Measurements from ENCODE around the gene OR5A1. TPM values are rescaled to one million over a fixed set of nuclear protein-coding genes. Genes with fewer than 3 reads are reported as not detected.

Gene OR5A1
- total and polyA plus RNA-seq, 7 donors, result not detected

DNA sequence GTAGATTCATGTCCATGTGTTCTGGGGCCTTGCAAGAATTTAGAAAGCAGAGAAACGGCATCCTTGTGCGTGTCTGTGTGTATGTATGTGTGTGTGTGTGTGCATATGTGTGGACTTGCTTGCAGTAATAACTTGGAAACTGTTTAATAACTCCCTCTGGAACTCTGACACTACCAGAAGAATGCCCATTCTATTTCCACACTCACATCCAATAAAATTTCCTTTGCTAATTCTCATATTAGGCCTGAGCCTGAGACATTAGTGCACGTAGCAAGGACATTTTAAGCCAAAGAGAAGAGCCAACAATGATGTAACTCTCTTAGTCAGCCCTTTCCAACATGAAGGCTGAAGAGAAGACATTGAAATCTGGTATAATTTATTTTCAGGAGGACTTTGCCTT, 23.6 kb downstream of the OR5A1 start:
- H3K27ac ChIP-seq, result no peak overlapping the region
- no peaks in the 10 kb centered on the region for H3K4me1 ChIP-seq
- H3K36me3 ChIP-seq (ENCODE audit: insufficient read depth in 1 of 2, low read depth in 1 of 2), result no peaks in the 10 kb centered on the region
- ATAC-seq, result no peak
- intact Hi-C loops (cut with DNase I), result no loop called here
- no peak overlapping the region for H3K4me3 ChIP-seq
- no peak for DNase-seq
- H3K9me3 ChIP-seq, result no peaks in the 10 kb centered on the region
- H3K27me3 ChIP-seq (ENCODE audit: insufficient read depth in 3 of 3, low read length in 2 of 3), result no peaks in the 10 kb centered on the region
- no peak for TF ChIP-seq CTCF (IDR thresholded peaks at IDR 0.05)
- 42 to 64% (median 56%) methylated on average over 3 of the region's 3 CpGs for WGBS, 3 donors

DNA sequence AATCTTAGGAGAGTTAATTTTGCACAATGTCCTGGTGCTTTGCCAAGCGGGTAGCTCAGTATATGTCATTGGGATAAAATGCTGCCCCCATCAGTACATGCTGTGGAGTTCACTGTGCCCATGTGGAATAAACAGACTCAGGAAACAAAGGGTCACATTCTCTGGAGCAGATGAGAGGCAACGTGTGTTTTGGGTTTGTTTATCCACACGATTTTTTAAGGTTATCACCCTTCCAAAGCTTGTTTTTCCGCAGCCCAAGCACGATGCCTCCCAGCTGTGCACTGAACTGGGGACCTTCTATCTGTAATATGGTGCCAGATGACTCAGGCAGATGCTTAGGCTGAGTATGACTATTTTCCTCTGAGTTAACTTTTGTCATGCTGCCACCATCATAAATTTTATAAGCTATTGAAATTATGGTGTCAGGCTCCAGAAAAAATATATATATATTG, 26.9 kb downstream of the OR5A1 start:
- no peaks in the 10 kb centered on the region for H3K4me1 ChIP-seq
- intact Hi-C loops (cut with DNase I), result no loop called here
- no peak overlapping the region for H3K4me3 ChIP-seq
- no peak overlapping the region for H3K27ac ChIP-seq
- H3K27me3 ChIP-seq (ENCODE audit: insufficient read depth in 3 of 3, low read length in 2 of 3), result no peaks in the 10 kb centered on the region
- no peaks in the 10 kb centered on the region for H3K9me3 ChIP-seq
- 12 to 29% (median 15%) methylated on average over 5 of the region's 5 CpGs for WGBS, 3 donors
- H3K36me3 ChIP-seq (ENCODE audit: insufficient read depth in 1 of 2, low read depth in 1 of 2), result no peaks in the 10 kb centered on the region
- no peak for ATAC-seq
- no peak for TF ChIP-seq CTCF (IDR thresholded peaks at IDR 0.05)
- no peak for DNase-seq

DNA sequence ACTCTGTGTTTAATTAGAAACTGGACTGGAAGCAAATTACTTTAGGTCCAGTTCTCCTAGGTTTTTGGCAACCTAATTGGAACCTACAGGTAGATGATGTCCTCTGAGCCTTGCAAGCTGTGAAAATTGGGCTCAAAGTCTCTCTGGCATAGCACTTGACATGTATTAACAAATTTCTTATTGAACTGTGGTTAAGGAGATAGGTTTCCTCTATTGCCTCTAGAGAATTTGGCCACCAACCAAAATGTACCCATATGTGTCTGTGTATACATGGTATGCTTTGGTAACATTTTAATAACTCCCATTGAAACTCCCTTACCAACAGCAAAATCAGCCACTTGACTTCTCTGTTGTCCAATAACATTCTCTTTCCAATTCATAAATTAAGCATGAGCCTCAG, 36.7 kb downstream of the OR5A1 start, which contains the start of gene OR4D10:
OR4D10 (plus strand) TSS at position 301 of the 400 bp plus-strand sequence. CDS start 4,115 bp downstream, outside the sequence.
- H3K4me3 ChIP-seq, result no peak within 1 kb of the TSS
- no peaks in the 10 kb centered on the region for H3K36me3 ChIP-seq (ENCODE audit: insufficient read depth in 1 of 2, low read depth in 1 of 2)
- ATAC-seq (no peak), DNase-seq (no peak)
- TF ChIP-seq CTCF (IDR thresholded peaks at IDR 0.05), result no peak
- no peaks in the 10 kb centered on the region for H3K4me1 ChIP-seq
- peaks cover 0 to 2% (median 0%) of the 10 kb centered on the region in 3 donors for H3K27me3 ChIP-seq (ENCODE audit: insufficient read depth in 3 of 3, low read length in 2 of 3)
- no peaks in the 10 kb centered on the region for H3K9me3 ChIP-seq
- intact Hi-C loops (cut with DNase I), result no loop called here
- no peak within 1 kb of the TSS for H3K27ac ChIP-seq

GRCh38 chr11:59475176-59475575, 38.9 kb downstream of the OR5A1 start:
- no peaks in the 10 kb centered on the region for H3K4me1 ChIP-seq
- H3K4me3 ChIP-seq, result no peak overlapping the region
- no peak overlapping the region for H3K27ac ChIP-seq
- intact Hi-C loops (cut with DNase I), result no loop called here
- H3K36me3 ChIP-seq (ENCODE audit: insufficient read depth in 1 of 2, low read depth in 1 of 2), result no peaks in the 10 kb centered on the region
- H3K9me3 ChIP-seq, result no peaks in the 10 kb centered on the region
- 58 to 63% (median 61%) methylated on average over 9 of the region's 9 CpGs for WGBS, 3 donors
- ATAC-seq (no peak), DNase-seq (no peak)
- TF ChIP-seq CTCF (IDR thresholded peaks at IDR 0.05), result no peak
- H3K27me3 ChIP-seq (ENCODE audit: insufficient read depth in 3 of 3, low read length in 2 of 3), result peaks cover 0 to 2% (median 0%) of the 10 kb centered on the region in 3 donors

- ATAC-seq, result no peak
These were observed 43.6 kb downstream of the OR5A1 start for GRCh38 chr11:59479906-59480305.

More at GRCh38 chr11:59479906-59480305, 43.6 kb downstream of the OR5A1 start:
- Histone ChIP-seq H3K9me3 (no peaks in the 10 kb centered on the region), H3K36me3 (ENCODE audit: insufficient read depth in 1 of 2, low read depth in 1 of 2) (no peaks in the 10 kb centered on the region), H3K27ac (no peak overlapping the region), H3K4me1 (no peaks in the 10 kb centered on the region), H3K4me3 (no peak overlapping the region), H3K27me3 (ENCODE audit: insufficient read depth in 3 of 3, low read length in 2 of 3) (peaks cover 0 to 2% (median 0%) of the 10 kb centered on the region in 3 donors)
- no peak for DNase-seq
- TF ChIP-seq CTCF (IDR thresholded peaks at IDR 0.05), result no peak
- intact Hi-C loops (cut with DNase I), result no loop called here

All from psoas muscle (tissue), 8 donors.